PFSK-1 (cell line): ENCODE results near the gene ZCWPW2.

ENCODE experiments used
- SIN3A ChIP-seq: IDR thresholded peaks from 2 replicates; pipeline ENCODE4 v1.6.1; 2012; ENCODE audit warnings: mild to moderate bottlenecking, low read length, moderate library complexity, borderline replicate concordance; ENCODE audit not compliant: insufficient read depth
- TAF1 ChIP-seq: IDR thresholded peaks from 2 replicates; pipeline ENCODE4 v1.6.1; 2012; ENCODE audit warnings: low read length, control low read depth, borderline replicate concordance; ENCODE audit not compliant: insufficient read depth

- TF ChIP-seq TAF1 = no peak
- no peak for TF ChIP-seq SIN3A
Measured at GRCh38 chr3:28337230-28337629, 11.3 kb upstream of the ZCWPW2 start.
